SH-SY5Y (cell line): ENCODE data around the gene YAE1.

Experiments
- GATA2 ChIP-seq: IDR thresholded peaks from 2 replicates; pipeline ENCODE4 v1.6.1; 2011; ENCODE audit warnings: mild to moderate bottlenecking, low read depth, low read length
- GATA3 ChIP-seq: IDR thresholded peaks from 2 replicates; pipeline ENCODE4 v1.6.1; 2011; ENCODE audit warnings: low read depth, mild to moderate bottlenecking, low read length, moderate library complexity

GRCh38 chr7:39565538-39565937 is 666 bp upstream of the YAE1 start:
- TF ChIP-seq GATA3 (no peak), GATA2 (no peak)
